Measurements from ENCODE around the gene SUSD2.
"Not testable (repeated sequence)": the region's sequence is repeated elsewhere in the genome, so short reads cannot be mapped to it uniquely, and the experiment has no call there.

Gene SUSD2

GRCh38 chr22:24216541-24217209 lies 35.4 kb downstream of the SUSD2 start:
- DNase-seq = no peak

DNA sequence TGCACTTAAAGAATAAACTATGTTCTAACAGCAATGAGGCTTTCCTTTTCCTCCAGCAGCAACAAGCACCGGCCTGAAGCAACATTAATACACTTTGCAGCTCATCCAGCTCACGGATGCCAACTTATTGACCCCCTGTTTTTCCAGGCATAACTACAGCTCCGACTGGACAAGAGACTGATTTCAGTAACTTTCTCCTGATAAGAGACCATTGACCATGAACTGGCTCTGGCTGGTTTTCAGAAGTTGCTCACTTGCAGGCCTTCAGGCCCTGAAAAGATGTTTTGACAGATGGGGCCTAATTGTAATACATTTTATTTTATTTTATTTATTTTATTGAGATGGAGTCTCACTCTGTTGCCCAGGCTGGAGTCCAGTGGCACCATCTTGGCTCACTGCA lies 36.1 kb downstream of the SUSD2 start:
- DNase-seq = no peak

DNA sequence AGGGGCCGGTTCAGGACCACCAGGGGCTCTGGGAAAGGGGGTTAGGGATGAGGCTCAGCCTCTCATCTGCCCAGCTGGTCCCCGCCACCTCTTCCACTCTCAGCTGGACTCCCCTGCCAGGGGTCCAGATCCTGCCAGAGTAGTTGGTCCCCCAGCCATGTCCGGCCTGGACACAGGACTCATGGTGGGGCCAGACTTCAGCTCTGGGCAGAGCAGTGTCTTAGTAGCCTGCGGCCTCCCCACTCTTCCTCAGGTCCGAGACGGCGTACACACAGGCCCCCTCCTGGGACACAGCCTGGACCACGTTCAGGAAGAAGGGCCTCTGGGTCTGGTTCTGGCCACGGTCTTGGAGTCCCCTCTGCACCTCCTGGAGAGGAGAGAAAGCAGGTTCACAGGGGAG lies 38.5 kb downstream of the SUSD2 start:
- no peak for DNase-seq

DNA sequence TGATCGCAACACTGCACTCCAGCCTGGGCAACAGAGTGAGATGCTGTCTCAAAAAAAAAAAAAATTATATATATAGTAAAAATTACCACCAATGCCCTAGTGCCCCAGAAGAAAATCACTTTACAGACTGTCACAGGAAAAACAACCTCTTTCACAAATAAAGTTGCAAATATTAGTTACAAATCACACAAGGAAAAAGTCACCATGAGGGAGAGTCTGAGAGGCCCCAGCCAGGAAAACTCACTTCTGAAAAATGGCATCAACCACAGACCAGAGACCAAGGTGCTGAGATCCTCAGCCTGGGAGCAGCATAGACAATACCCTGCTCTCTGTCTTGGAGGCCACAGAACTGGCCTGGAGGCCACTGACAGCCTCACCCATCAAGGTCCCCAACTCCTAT lies 43.2 kb downstream of the SUSD2 start:
- no peak for DNase-seq

DNA sequence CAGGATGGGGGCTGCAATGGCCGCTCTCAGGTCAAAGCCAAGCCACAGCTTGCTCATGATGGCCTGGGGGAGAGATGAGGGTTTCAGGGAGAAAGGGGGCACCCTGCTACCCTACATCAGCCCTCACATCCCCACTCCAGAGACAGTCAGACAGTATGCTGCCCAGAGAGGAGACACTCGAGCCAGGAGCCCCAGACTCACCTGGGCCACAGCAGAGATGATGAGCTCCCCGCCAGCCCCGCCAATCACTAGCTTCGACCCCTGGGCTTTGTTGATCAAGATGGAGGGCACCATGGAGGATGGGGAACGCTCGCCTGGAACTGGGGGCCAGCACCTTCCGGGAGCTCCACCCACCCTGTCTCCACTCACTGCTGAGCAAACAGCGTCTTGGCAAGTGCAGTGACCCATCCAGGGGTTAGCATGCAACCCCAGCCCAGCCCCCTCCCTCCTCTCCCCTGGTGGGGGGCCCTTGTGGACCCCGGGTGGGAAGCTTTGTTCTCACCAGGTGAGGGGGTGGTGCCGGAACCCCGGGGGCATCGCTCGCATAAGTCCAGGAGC lies 43.8 kb downstream of the SUSD2 start:
- no peak for DNase-seq

- no peak for DNase-seq
Measured at GRCh38 chr22:24225951-24226350, 44.7 kb downstream of the SUSD2 start.

DNA sequence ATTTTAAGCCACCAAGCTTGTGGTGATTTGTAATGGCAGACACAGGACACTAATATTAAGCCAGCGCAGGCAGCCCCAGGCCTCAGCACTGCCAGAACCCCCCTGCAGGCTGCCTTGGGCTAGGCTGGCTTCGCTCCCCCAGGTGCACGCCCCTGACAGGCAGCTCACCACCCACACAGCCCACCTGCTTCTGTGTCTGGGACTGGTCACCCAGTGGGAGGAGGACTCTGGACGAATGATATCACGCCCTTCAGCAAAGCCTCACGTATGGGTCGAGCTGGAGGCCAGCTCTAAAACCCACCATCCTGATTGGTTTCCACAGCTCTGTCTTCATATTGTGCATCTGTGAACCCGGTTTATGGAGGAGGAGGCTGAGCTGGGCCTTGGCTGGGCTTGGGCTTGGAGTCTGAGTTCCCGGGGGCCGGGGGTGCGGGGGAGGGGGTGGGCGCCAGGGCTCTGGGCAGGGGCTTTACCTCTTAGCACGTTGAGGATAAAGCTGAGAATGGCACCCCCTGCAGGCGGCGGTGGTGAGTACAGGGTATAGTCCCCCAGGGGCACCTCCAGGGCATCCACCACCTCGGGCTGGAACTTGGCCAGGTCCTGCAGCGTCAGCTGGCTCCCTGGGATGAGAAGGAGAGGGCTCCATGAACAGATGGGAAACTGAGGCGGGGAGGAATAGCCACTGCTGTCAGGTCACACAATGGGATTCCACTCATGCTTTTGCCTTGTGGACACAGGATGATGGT lies 49.8 kb downstream of the SUSD2 start:
- peak; percentile 77 for DNase-seq

- DNase-seq = no peak
Measured at GRCh38 chr22:24231706-24232105, 50.4 kb downstream of the SUSD2 start.

GRCh38 chr22:24232124-24232523 lies 50.8 kb downstream of the SUSD2 start:
- DNase-seq = no peak

DNA sequence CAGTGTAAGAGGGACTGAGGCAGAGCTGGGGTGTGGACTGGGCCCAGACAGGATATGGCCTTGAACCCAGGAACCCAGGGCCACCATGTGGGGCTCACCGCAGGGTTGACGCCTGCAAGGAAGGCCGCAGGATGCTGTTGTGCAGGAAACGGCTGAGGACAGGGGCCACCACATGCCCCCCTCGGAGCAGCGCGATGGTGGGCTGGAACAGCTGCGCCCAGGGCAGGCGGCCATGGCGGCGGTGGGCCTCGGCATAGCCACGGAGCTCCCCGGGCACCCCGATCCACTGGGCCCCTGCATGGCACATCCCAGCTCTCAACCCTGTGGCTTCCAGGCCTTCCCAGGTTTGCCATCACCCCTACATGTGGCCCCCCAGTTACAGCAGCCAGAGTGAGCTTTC lies 51.4 kb downstream of the SUSD2 start:
- DNase-seq = no peak

DNA sequence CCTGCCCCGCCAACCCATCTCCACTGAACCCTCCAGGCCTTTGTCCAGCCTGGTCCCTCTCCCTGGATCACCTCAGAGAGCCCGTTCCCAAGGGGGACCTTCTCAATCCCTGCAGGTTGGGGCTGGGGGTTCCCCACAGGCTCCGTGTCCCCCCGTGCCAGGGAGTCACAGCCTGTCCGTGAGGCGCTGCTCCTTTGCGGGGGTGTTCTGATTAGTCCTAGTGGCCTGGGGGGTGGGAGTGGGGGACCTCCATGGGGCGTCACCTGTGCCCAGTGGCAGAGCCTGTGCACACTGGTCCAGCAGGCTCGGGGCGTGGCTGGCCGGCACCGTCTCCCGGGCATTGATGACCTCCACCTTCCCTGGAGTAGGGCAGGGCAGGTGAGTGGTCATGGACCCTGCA lies 51.9 kb downstream of the SUSD2 start:
- DNase-seq = no peak

- no peak for DNase-seq
Measured at GRCh38 chr22:24233816-24234215, 52.5 kb downstream of the SUSD2 start.

- DNase-seq = no peak
Measured at GRCh38 chr22:24235315-24235714, 54.0 kb downstream of the SUSD2 start.

GRCh38 chr22:24236656-24237055 lies 55.4 kb downstream of the SUSD2 start:
- DNase-seq = no peak

- not testable (repeated sequence) for DNase-seq
Measured at GRCh38 chr22:24238101-24238694, 56.9 kb downstream of the SUSD2 start.
